Cardiac fibroblast (primary cell): ENCODE measurements around the gene GPR183.

Experiments used
- DNase-seq, 2 donors: peaks; one replicate each; pipeline versions ENCODE4 v3.0.0 to v3.0.0-alpha.2; 2010; ENCODE audit warnings: low read depth in 2 of 2
- H3K4me3 ChIP-seq, 2 donors: replicated peaks in 1 of 2; 1 replicate in 1 of 2; 2 replicates in 1 of 2; pipeline ENCODE4 v1.5.1; 2011; ENCODE audit warnings: low read depth in 2 of 2, low read length in 2 of 2, mild to moderate bottlenecking in 2 of 2, moderate library complexity in 1 of 2
- CTCF ChIP-seq: IDR thresholded peaks from one replicate; pipeline ENCODE4 v1.5.1; 2011; ENCODE audit warnings: low read depth, mild to moderate bottlenecking, low read length, inconsistent platforms

The GPR183 gene

GRCh38 chr13:99264051-99264450 is 43.1 kb downstream of the GPR183 start:
- DNase-seq: no peak
- no peak overlapping the region for H3K4me3 ChIP-seq
- TF ChIP-seq CTCF: no peak

DNA sequence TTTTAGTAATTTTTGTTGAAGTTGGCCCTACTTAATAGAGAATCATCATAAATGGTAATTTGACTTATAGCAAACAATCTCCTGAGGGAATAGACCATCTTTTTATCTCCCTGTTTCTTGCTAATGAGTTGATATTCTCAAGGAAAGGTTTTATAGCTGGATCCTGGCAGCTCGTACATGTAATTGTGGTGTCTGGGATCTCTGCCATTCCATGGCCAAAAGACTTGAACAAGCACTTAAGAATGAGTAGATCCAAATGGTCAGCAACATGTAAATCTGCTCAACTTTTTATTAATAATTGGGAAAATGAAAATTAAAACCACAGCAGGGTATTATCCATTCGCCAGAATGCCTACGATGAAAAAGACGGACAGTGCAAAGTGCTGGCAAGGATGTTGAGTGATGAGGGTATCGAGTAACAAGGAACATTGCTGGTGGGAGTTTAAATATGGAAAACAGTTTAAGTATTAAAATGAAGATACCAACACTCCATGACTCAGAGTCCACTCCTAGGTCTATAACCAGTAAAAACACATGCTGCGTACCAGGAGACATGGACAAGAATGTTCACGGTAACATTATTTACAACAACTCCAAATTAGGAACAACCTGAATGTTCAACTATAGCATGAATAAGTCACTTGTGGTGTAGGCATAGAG is 43.9 kb downstream of the GPR183 start:
- no peak for TF ChIP-seq CTCF
- H3K4me3 ChIP-seq: no peak overlapping the region
- DNase-seq: no peak

DNA sequence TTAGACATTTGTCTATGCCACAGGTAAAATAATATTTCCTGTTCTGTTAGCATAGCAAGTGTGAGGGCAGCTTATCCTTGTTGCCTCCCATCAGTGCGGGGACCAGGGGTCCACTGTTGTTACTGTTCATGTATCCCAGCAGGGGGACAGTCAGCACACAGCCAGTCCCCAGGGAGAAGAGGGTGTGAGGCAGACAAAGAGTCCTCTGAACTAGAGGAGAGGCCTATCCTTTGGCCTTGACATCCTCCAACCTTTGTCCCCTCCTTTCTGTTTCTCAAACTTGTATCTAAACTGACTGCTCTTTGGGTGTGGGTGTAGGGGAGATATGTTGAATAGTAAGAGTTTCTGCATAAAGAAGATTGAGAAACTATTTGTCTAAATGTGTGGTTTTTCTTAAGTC is 46.1 kb downstream of the GPR183 start:
- no peak overlapping the region for H3K4me3 ChIP-seq
- no peak for TF ChIP-seq CTCF
- DNase-seq: no peak

- H3K4me3 ChIP-seq: no peak overlapping the region
- no peak for TF ChIP-seq CTCF
- DNase-seq: no peak
These were observed 47.0 kb downstream of the GPR183 start for GRCh38 chr13:99260216-99260615.

- DNase-seq: no peak
- no peak overlapping the region for H3K4me3 ChIP-seq
- TF ChIP-seq CTCF: no peak
These were observed 48.3 kb downstream of the GPR183 start for GRCh38 chr13:99258946-99259345.

- no peak for DNase-seq
- H3K4me3 ChIP-seq: no peak within 1 kb of the TSS
- TF ChIP-seq CTCF: no peak
These were observed 48.9 kb downstream of the GPR183 start, which contains the start of gene GPR18 for GRCh38 chr13:99258210-99258860. GPR18 (minus strand) TSS chr13:99258379; CDS start chr13:99255872, 2,507 bp downstream.
